ENCODE results near the gene DHX8. TPM values are rescaled to one million over a fixed set of nuclear protein-coding genes. Genes with fewer than 3 reads are reported as not detected.
"Not testable (repeated sequence)": the region's sequence is repeated elsewhere in the genome, so short reads cannot be mapped to it uniquely, and the experiment has no call there.

Gene DHX8
- total and polyA plus RNA-seq, 12 donors: 15.2 to 43.6 (median 33.2) TPM

- intact Hi-C loops (cut with DNase I): no loop called here
- Histone ChIP-seq H3K27ac (no peak overlapping the region), H3K9me3 (replicated peaks in 1 of 3) (no peaks in the 10 kb centered on the region), H3K4me3 (no peak overlapping the region), H3K27me3 (no peaks in the 10 kb centered on the region), H3K4me1 (replicated peaks in 1 of 2) (peaks cover 0 to 1% of the 10 kb centered on the region in 2 donors), H3K36me3 (replicated peaks in 1 of 2) (no peaks in the 10 kb centered on the region)
- no peak for DNase-seq
- 70 to 75% (median 70%) methylated on average over 9 of the region's 9 CpGs for WGBS, 4 donors
- TF ChIP-seq POLR2A (IDR thresholded peaks at IDR 0.05) (no peak), CTCF (IDR thresholded peaks at IDR 0.05) (no peak)
These were observed 5.7 kb upstream of the DHX8 start for GRCh38 chr17:43477832-43478634.

GRCh38 chr17:43479948-43480347 lies 3.8 kb upstream of the DHX8 start:
- no peak for DNase-seq
- Histone ChIP-seq H3K27me3 (no peaks in the 10 kb centered on the region), H3K27ac (no peak overlapping the region), H3K4me3 (no peak overlapping the region), H3K36me3 (replicated peaks in 1 of 2) (no peaks in the 10 kb centered on the region), H3K4me1 (replicated peaks in 1 of 2) (peaks cover 5 to 12% of the 10 kb centered on the region in 2 donors), H3K9me3 (replicated peaks in 1 of 3) (no peaks in the 10 kb centered on the region)
- intact Hi-C loops (cut with DNase I): no loop called here
- WGBS, 4 donors: 93 to 96% (median 94%) methylated on average over 3 of the region's 3 CpGs
- TF ChIP-seq POLR2A (IDR thresholded peaks at IDR 0.05): no peak
- TF ChIP-seq CTCF (IDR thresholded peaks at IDR 0.05): no peak

GRCh38 chr17:43482103-43483012 lies 1.4 kb upstream of the DHX8 start:
- Histone ChIP-seq H3K4me1 (replicated peaks in 1 of 2) (peaks cover 11 to 36% of the 10 kb centered on the region in 2 donors), H3K9me3 (replicated peaks in 1 of 3) (no peaks in the 10 kb centered on the region), H3K27ac (no peak overlapping the region), H3K36me3 (replicated peaks in 1 of 2) (no peaks in the 10 kb centered on the region), H3K27me3 (no peaks in the 10 kb centered on the region), H3K4me3 (no peak overlapping the region)
- intact Hi-C loops (cut with DNase I): loop anchor here (2.0 kb wide), 1 partner anchor 88 kb away; no protein-coding TSS in a partner anchor
- TF ChIP-seq CTCF (IDR thresholded peaks at IDR 0.05): no peak
- TF ChIP-seq POLR2A (IDR thresholded peaks at IDR 0.05): no peak
- DNase-seq: no peak
- 73 to 78% (median 77%) methylated on average over 11 of the region's 11 CpGs for WGBS, 4 donors

GRCh38 chr17:43490621-43491020 lies 6.8 kb downstream of the DHX8 start:
- Histone ChIP-seq H3K4me1 (replicated peaks in 1 of 2) (peaks cover 0 to 18% of the 10 kb centered on the region in 2 donors), H3K36me3 (replicated peaks in 1 of 2) (peaks cover 0 to 51% of the 10 kb centered on the region in 2 donors), H3K27me3 (no peaks in the 10 kb centered on the region), H3K9me3 (replicated peaks in 1 of 3) (no peaks in the 10 kb centered on the region), H3K4me3 (no peak overlapping the region), H3K27ac (no peak overlapping the region)
- TF ChIP-seq POLR2A (IDR thresholded peaks at IDR 0.05) (no peak), CTCF (IDR thresholded peaks at IDR 0.05) (no peak)
- 81 to 93% (median 86%) methylated on average over 5 of the region's 5 CpGs for WGBS, 4 donors
- intact Hi-C loops (cut with DNase I): no loop called here
- no peak for DNase-seq

GRCh38 chr17:43509440-43509839 lies 25.7 kb downstream of the DHX8 start:
- WGBS, 4 donors: 89 to 98% (median 96%) methylated on average over 7 of the region's 7 CpGs
- not testable (repeated sequence) for H3K4me1 ChIP-seq (replicated peaks in 1 of 2); H3K27me3 ChIP-seq; H3K27ac ChIP-seq; H3K4me3 ChIP-seq; DNase-seq; H3K9me3 ChIP-seq (replicated peaks in 1 of 3)
- intact Hi-C loops (cut with DNase I): loop anchor here in 1 of 2 donors (10.0 kb wide), 1 partner anchor 315 kb away; no protein-coding TSS in a partner anchor
- peaks cover 0 to 79% of the 10 kb centered on the region in 2 donors for H3K36me3 ChIP-seq (replicated peaks in 1 of 2)

- DNase-seq; H3K9me3 ChIP-seq (replicated peaks in 1 of 3); H3K4me3 ChIP-seq; H3K27me3 ChIP-seq; H3K4me1 ChIP-seq (replicated peaks in 1 of 2); intact Hi-C loops (cut with DNase I); H3K27ac ChIP-seq: not testable (repeated sequence)
- peaks cover 0 to 79% of the 10 kb centered on the region in 2 donors for H3K36me3 ChIP-seq (replicated peaks in 1 of 2)
- WGBS, 4 donors: 95 to 100% (median 96%) methylated on average over 3 of the region's 3 CpGs
These were observed 27.4 kb downstream of the DHX8 start for GRCh38 chr17:43511199-43511598.
